ENCODE measurements around the gene ELANE.

Gene ELANE

DNA sequence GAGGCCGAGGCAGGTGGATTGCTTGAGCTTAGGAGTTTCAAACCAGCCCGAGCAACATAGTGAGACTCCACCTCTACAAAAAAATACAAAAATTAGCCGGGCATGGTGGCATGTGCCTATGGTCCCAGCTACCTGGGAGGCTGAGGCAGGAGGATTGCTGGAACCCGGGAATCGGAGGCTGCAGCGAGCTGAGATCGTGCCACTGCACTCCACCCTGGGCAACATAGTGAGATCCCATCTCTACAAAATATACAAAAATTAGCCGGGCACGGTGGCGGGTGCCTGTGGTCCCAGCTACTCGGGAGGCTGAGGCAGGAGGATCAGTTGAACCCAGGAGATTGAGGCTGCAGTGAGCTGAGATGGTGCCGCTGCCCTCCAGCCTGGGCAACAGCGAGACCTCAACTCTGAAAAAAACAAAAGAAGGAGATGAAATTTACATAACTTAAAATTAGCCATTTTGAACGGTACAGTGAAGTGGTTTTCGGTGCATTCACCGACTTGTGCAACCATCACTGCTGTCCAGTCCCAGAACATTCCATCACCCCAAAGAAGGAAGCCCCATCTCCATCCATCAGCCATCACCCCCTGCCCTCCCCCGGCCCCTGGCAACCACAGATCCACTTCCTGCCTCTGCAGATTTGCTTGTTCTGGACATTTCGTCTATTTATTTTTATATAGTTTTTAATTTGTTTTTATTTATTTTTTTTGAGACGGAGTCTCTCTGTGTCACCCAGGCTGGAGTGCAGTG, 26.0 kb upstream of the ELANE start:
- TF ChIP-seq, protein P1, sequence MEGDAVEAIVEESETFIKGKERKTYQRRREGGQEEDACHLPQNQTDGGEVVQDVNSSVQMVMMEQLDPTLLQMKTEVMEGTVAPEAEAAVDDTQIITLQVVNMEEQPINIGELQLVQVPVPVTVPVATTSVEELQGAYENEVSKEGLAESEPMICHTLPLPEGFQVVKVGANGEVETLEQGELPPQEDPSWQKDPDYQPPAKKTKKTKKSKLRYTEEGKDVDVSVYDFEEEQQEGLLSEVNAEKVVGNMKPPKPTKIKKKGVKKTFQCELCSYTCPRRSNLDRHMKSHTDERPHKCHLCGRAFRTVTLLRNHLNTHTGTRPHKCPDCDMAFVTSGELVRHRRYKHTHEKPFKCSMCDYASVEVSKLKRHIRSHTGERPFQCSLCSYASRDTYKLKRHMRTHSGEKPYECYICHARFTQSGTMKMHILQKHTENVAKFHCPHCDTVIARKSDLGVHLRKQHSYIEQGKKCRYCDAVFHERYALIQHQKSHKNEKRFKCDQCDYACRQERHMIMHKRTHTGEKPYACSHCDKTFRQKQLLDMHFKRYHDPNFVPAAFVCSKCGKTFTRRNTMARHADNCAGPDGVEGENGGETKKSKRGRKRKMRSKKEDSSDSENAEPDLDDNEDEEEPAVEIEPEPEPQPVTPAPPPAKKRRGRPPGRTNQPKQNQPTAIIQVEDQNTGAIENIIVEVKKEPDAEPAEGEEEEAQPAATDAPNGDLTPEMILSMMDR (IDR thresholded peaks at IDR 0.05; ENCODE audit: low read depth, low read length): no peak
- H3K4me3 ChIP-seq (ENCODE audit: low read depth, low read length): no peak overlapping the region

DNA sequence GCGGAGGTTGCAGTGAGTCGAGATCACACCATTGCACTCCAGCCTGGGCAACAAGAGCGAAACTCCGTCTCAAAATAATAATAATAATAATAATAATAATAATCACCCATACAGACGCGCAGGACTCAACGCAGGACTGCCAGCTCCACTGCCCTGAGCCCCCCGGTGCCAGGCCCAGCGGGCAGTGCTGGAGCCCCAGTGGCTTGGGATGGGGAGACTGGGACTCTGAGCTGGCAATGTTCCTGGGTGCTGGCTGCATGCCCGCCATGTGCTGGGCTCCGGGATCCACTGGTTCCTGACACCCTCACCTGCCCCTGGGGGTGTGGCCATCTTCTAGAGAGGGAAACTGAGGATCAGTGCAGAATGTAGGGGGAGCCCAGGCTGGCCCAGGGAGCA, 24.8 kb upstream of the ELANE start:
- no peak overlapping the region for H3K4me3 ChIP-seq (ENCODE audit: low read depth, low read length)
- TF ChIP-seq, protein P1 (IDR thresholded peaks at IDR 0.05; ENCODE audit: low read depth, low read length): no peak

DNA sequence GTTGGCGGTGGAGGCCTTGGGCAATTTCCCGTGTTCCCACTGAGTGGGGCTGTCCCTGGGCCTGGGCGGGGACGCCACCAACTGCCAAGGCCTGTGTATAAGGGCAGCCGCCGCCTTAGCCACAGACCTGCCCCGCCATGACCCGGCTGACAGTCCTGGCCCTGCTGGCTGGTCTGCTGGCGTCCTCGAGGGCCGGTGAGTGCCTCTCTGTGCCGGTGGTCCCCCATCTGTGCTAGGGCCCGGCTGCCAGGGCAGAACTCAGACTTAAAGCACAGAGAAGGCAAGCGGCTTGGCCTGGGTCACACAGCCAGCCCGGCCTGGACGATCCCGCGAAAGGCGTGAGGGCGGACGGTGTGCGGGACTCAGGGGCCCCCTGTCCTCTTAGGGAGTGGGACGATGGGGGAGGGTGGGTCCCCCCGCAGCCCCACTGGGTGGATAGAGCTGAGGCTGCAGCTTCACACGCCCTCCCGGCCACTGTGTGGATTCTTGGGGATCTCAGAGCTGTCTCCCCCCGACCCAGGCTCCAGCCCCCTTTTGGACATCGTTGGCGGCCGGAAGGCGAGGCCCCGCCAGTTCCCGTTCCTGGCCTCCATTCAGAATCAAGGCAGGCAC, 24.3 kb upstream of the ELANE start, which contains the start of gene AZU1:
AZU1 (plus strand) TSS at position 128 of the 612 bp plus-strand sequence; CDS start at position 138, 10 bp downstream.
- H3K4me3 ChIP-seq (ENCODE audit: low read depth, low read length): no peak within 1 kb of the TSS

DNA sequence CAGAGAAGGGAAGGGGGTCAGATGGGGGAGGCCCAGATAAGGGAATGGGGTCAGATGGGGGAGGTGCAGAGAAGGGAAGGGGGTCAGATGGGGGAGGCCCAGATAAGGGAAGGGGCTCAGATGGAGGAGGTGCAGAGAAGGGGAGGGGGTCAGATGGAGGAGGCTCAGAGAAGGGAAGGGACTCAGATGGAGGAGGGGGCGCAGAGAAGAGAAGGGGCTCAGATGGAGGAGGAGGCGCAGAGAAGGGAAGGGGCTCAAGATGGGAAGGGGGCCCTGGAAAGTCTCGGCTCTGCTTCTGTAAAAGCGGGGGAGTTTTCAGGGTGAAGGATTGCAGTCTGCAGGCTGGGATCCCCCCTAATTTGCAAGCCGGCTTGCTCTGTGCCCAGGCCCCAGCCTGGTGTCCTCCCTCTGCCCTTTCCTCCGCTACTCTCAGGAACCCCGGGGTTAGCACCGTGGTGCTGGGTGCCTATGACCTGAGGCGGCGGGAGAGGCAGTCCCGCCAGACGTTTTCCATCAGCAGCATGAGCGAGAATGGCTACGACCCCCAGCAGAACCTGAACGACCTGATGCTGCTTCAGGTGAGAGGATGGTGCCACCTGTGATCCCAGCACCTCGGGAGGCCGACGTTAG, 22.9 kb upstream of the ELANE start:
- H3K4me3 ChIP-seq (ENCODE audit: low read depth, low read length): no peak overlapping the region
- TF ChIP-seq, protein P1 (IDR thresholded peaks at IDR 0.05; ENCODE audit: low read depth, low read length): no peak

More for the DNA sequence above, 24.3 kb upstream of the ELANE start, which contains the start of gene AZU1:
- TF ChIP-seq, protein P1 (IDR thresholded peaks at IDR 0.05; ENCODE audit: low read depth, low read length): no peak

DNA sequence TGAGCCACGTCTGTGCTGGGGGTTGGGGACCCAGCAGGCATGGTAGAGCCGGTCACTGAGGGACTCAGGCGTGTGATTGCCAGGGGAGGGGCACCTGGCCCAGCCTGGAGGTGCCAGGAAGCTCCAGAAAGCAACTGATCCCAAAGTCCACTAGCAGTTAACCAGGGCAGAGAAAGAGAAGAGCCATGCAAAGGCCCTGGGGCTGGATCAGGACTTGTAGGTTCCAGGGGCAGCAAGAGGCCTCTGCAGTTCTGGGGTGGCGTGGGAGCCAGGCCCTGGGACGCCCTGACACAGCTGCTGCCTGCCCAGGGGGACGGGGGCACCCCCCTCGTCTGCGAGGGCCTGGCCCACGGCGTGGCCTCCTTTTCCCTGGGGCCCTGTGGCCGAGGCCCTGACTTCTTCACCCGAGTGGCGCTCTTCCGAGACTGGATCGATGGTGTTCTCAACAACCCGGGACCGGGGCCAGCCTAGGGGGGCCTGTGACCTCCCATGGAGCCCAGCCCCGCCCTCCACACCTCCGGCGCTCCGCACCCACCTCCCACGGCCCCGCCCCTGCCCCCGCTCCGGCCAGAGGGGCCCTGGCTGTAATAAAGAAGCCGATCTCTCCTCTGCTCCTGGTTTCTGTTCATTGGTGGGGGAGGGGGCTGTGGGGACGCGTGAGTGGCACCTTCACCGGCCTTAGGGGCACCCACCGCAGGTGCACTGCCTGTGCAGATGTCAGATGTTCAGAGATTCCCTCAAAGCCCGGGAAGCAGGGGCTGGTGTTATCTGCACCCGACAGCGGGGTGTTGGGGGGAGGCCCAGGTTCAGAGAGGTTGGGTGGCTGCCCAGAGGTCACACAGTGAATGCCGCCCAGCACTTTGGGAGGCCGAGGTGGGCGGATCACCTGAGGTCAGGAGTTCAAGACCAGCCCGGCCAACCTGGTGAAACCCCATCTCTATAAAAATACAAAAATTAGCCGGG, 20.4 kb upstream of the ELANE start:
- no peak overlapping the region for H3K4me3 ChIP-seq (ENCODE audit: low read depth, low read length)
- TF ChIP-seq, protein P1 (IDR thresholded peaks at IDR 0.05; ENCODE audit: low read depth, low read length): no peak

DNA sequence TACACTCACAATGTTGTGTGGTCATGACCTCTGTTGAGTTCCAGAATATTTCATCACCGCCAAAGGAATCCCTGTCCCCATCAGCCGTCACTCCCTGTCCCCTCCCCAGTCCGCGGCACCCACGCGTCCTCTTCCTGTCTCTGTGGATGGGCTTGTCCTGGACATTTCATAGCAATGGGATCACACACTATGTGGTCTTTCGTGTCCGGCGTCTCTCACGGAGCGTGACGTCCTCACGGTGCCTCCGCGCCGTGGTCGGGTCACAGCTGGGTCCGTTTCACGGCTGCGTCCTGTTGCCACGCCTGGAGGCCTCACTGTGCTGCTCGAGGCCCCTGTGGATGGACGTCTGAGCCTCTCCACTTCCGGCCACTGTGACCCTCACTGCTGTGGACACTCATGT, 17.9 kb upstream of the ELANE start:
- TF ChIP-seq, protein P1 (IDR thresholded peaks at IDR 0.05; ENCODE audit: low read depth, low read length): no peak
- no peak overlapping the region for H3K4me3 ChIP-seq (ENCODE audit: low read depth, low read length)
